ENCODE results near the gene PCNX3. TPM values are rescaled to one million over a fixed set of nuclear protein-coding genes. Genes with fewer than 3 reads are reported as not detected.
A peak's percentile ranks its signal among the peaks of the same experiment; 100 is the strongest.
"Not testable (repeated sequence)": the region's sequence is repeated elsewhere in the genome, so short reads cannot be mapped to it uniquely, and the experiment has no call there.

Gene PCNX3
- total and polyA plus RNA-seq, 10 of the 15 experiments (the other 5 are each of a cell fraction or from before 2014, with no cell fraction given): 0.03 to 46.6 (median 8.4) TPM

- TF ChIP-seq PRDM15 (CRISPR knock-in tag; IDR thresholded peaks at IDR 0.05): no peak
- no peak for TF ChIP-seq HSF1 (IDR thresholded peaks at IDR 0.05; ENCODE audit: low read depth, low read length)
- TF ChIP-seq WRNIP1 (IDR thresholded peaks at IDR 0.05; ENCODE audit: borderline replicate concordance, low read depth, low read length): no peak
- TF ChIP-seq ZNF217 (IDR thresholded peaks at IDR 0.05): no peak
- no peak for TF ChIP-seq SMC3 (IDR thresholded peaks at IDR 0.05; ENCODE audit: borderline replicate concordance, low read length)
- no peak for TF ChIP-seq BCL11A (IDR thresholded peaks at IDR 0.05; ENCODE audit: low read depth, low read length)
These were observed 22.3 kb downstream of the PCNX3 start, which contains the start of gene SIPA1 (continued) for GRCh38 chr11:65637794-65638419.

- SMC1A ChIA-PET (ENCODE audit: uncharacterized antibody, unreplicated experiment): interaction anchor here (0.6 to 3.6 kb wide), 6 partner anchors 13 to 480 kb away, joined by 3 to 33 read pairs (median 10); partner anchors contain the start of genes PCNX3 and RELA
- WGBS (ENCODE audit: insufficient coverage, insufficient replicate concordance, low lambda C conversion rate, missing lambda C conversion rate): 5% methylated on average over 9 of the region's 9 CpGs
- DNase-seq (ENCODE audit: low read depth, low spot score); in situ Hi-C loops (cut with MboI); H3K27me3 ChIP-seq (replicated peaks in 1 of 2; ENCODE audit: control insufficient read depth in 2 of 2, insufficient read depth in 2 of 2, low read length in 1 of 2); H2AFZ ChIP-seq (ENCODE audit: control insufficient read depth, low read depth, low read length); ATAC-seq; H3K9me3 ChIP-seq (replicated peaks; ENCODE audit: control insufficient read depth, insufficient read depth, low read length); FAIRE-seq; H4K20me1 ChIP-seq (ENCODE audit: control insufficient read depth, insufficient read depth): not testable (repeated sequence)
- Histone ChIP-seq H3K79me2 (ENCODE audit: control insufficient read depth, insufficient read depth, low read length) (peaks cover 42% of the 10 kb centered on the region), H3K27ac (ENCODE audit: control insufficient read depth, insufficient read depth) (peak overlapping the region; percentile 89), H3K4me1 (ENCODE audit: control insufficient read depth, insufficient read depth, low read length) (peaks cover 34% of the 10 kb centered on the region), H3K4me2 (ENCODE audit: control insufficient read depth, insufficient read depth) (peak overlapping the region; percentile 99), H3K9ac (ENCODE audit: control insufficient read depth, insufficient read depth, low read length) (peak overlapping the region; percentile 72), H3K4me3 (peak overlapping the region; percentile 85), H3K36me3 (ENCODE audit: control insufficient read depth in 2 of 2, insufficient read depth in 2 of 2, low read length in 1 of 2) (peaks cover 15 to 32% of the 10 kb centered on the region in 2 experiments)
- intact Hi-C loops (cut with micrococcal nuclease; ENCODE audit: unreplicated experiment): loop anchor here (2.0 kb wide), 2 partner anchors 14 to 24 kb away; partner anchors contain the start of genes MAP3K11 and PCNX3
- TSS peak; percentile 88 for BruUV-seq (replicated peaks)
- POLR2A ChIA-PET: interaction anchor here (0.6 to 7.6 kb wide), 20 partner anchors 14 to 252 kb away, joined by 3 to 100 read pairs (median 6); partner anchors contain the start of genes CCDC85B, EHBP1L1, KAT5 and PCNX3
- RAD21 ChIA-PET (ENCODE audit: unreplicated experiment): interaction anchor here (1.0 to 2.9 kb wide), 12 partner anchors 13 to 179 kb away, joined by 3 to 23 read pairs (median 7); partner anchors contain the start of genes EHBP1L1, FAM89B, OVOL1 and PCNX3
- CTCF ChIA-PET: interaction anchor here (0.6 to 2.9 kb wide), 15 partner anchors 13 to 620 kb away, joined by 3 to 14 read pairs (median 8); partner anchors contain the start of genes EHBP1L1, FAM89B, MUS81 and PCNX3
These were observed 23.6 kb downstream of the PCNX3 start for GRCh38 chr11:65639228-65639597.
